GM12873 (cell line): Measurements from ENCODE around the gene CLIP1.

ENCODE experiments used
- CTCF ChIP-seq: IDR thresholded peaks from 2 replicates; pipeline ENCODE4 v1.5.1; 2012; ENCODE audit warnings: low read depth, mild to moderate bottlenecking, moderate library complexity, low read length, control low read depth; ENCODE audit not compliant: insufficient read depth; ENCODE audit errors: missing control alignments

The CLIP1 gene

GRCh38 chr12:122435186-122435585, 12.7 kb upstream of the CLIP1 start:
- TF ChIP-seq CTCF: no peak

- no peak for TF ChIP-seq CTCF
Observed at GRCh38 chr12:122427403-122427802, 4.9 kb upstream of the CLIP1 start.

GRCh38 chr12:122423258-122424165, 1.0 kb upstream of the CLIP1 start:
- no peak for TF ChIP-seq CTCF

GRCh38 chr12:122422730-122423257, 325 bp upstream of the CLIP1 start:
- TF ChIP-seq CTCF: no peak

- TF ChIP-seq CTCF: no peak
Observed at GRCh38 chr12:122421187-122421820, 1.2 kb downstream of the CLIP1 start.

- no peak for TF ChIP-seq CTCF
Observed at GRCh38 chr12:122420471-122421162, 1.9 kb downstream of the CLIP1 start.
